GM10248 (cell line): Measurements from ENCODE around the gene PRKCZ.

Experiments used
- CTCF ChIA-PET: fragments of 300-600 bp; sonication (Branson Sonifier 250); formaldehyde crosslinking; extraction: SDS; loops from one replicate; lab custom pipeline; 2021; ENCODE audit warnings: antibody characterized with exemption; lab: Yijun Ruan, JAX
- POLR2A ChIA-PET: fragments of 350-650 bp; sonication (Branson Sonifier 250); formaldehyde crosslinking; extraction: SDS; loops from one replicate; lab custom pipeline; 2020; ENCODE audit warnings: antibody characterized with exemption; lab: Yijun Ruan, JAX
- DNase-seq: peaks from one replicate; pipeline ENCODE4 v3.0.0; 2012; ENCODE audit errors: extremely low spot score
- TF ChIP-seq, protein P1 (sequence below): IDR thresholded peaks from 2 replicates; pipeline ENCODE4 v1.5.1; 2012; ENCODE audit warnings: mild to moderate bottlenecking, low read depth; ENCODE audit errors: extremely low read depth, missing control alignments, control extremely low read depth

Gene PRKCZ

DNA sequence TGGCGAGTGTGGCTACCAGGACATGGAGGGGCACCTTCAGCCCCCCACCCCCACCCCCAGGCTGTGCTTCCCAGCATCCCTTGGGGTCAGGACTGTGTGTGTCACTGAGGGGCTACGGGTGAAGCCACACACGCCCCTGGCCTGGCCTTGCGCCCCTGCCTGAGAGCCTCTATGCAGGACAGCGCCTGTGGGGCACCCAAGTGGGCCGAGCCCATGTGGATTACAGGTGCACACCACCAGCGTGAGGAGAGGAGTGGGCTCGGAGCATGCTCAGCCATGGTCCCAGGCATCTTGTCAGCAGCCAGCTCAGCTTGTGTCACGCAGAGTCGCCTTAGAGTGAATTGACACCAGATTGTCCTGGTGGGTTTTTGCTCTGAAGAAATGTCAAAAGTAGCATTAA, 116.5 kb downstream of the PRKCZ start:
- DNase-seq: no peak
- TF ChIP-seq, protein P1, sequence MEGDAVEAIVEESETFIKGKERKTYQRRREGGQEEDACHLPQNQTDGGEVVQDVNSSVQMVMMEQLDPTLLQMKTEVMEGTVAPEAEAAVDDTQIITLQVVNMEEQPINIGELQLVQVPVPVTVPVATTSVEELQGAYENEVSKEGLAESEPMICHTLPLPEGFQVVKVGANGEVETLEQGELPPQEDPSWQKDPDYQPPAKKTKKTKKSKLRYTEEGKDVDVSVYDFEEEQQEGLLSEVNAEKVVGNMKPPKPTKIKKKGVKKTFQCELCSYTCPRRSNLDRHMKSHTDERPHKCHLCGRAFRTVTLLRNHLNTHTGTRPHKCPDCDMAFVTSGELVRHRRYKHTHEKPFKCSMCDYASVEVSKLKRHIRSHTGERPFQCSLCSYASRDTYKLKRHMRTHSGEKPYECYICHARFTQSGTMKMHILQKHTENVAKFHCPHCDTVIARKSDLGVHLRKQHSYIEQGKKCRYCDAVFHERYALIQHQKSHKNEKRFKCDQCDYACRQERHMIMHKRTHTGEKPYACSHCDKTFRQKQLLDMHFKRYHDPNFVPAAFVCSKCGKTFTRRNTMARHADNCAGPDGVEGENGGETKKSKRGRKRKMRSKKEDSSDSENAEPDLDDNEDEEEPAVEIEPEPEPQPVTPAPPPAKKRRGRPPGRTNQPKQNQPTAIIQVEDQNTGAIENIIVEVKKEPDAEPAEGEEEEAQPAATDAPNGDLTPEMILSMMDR: no peak
- ChIA-PET POLR2A (no interaction called here), CTCF (no interaction called here)

DNA sequence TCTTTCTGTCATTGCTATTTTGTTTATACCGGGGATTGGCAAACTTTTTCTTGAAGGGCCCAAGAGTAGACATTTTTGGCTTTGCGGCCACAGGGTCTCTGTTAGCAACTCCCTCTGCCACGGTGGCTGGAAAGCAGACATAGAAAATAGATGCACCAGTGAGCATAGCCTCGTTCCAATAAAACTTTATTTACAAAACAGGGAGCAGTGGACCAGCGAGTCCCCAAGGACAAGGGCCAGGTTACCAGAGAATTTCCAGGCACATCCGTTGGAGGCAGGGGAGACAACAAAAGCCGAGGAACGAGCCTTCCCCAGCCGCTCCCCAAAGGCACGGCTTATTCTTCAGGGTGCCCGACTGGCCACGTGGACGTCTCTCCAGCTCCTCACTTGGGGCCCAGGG, 117.9 kb downstream of the PRKCZ start:
- TF ChIP-seq, protein P1: no peak
- ChIA-PET POLR2A (no interaction called here), CTCF (no interaction called here)
- no peak for DNase-seq

DNA sequence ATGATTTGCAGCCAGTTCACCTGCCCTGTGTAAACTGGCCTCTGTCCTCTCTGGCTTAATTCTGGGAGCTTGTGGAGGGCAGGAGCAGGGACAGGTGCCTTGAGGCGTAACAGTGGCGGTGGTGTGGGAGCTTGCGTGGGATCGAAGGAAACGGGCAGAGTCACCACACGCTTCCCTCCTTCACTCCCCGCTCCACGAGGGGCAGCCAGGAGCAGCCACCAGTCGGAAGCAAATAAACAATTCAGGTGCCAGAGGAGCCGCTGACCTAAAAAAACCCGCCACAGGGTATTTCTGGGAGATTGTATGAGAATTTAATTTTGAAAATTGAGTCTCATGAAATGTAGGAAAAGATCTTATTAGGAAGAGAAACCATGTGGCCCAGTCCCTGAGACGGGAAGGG, 118.3 kb downstream of the PRKCZ start:
- no peak for DNase-seq
- TF ChIP-seq, protein P1: no peak
- CTCF ChIA-PET: no interaction called here
- POLR2A ChIA-PET: no interaction called here

DNA sequence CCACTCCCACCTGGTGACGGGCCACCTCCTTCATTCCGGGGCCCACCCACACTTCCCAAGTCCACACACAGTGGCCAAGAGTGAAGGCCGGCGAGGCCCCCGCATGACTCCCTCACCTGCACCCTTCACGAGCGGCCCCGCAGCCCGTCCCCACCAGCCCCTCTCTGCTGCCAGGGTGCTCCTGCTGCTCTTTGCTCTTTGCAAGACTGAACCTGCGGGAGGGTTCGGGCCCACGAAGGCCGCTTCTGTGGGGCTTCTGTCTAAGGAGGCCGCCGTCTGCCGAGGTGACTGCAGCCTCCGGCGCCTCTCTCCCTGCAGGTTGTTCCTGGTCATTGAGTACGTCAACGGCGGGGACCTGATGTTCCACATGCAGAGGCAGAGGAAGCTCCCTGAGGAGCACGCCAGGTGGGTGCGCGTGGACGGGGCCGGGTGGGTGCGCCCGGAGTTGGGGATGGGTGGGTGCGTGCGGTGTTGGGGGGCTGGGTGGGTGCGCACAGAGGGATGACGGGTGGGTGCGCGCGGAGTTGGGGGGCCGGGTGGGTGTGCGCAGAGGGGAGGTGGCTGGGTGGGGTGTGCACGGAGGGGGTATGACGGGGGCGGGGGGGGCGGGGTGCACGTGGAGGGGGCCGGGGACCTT, 119.1 kb downstream of the PRKCZ start:
- POLR2A ChIA-PET: no interaction called here
- TF ChIP-seq, protein P1: no peak
- CTCF ChIA-PET: no interaction called here
- DNase-seq: no peak

DNA sequence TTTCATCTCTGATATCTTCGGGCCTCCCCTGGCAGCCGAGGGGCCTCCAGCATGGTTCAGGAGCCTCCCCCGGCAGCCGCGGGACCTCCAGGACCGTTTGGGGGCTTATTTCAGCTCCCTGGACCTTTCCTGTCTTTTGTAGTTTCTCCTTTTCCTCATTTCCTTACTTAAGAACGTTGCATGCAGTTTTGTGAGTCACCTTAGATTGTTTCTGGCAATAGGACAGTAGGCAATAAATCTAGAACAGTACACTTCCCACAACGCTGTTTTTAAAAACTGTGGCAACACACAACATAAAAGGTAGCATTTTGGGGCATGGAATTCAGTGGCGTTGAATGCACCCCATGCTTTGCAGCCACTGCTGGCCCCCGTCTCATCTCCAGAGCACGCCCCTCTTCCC, 120.0 kb downstream of the PRKCZ start:
- ChIA-PET POLR2A (no interaction called here), CTCF (no interaction called here)
- TF ChIP-seq, protein P1: no peak
- DNase-seq: no peak

DNA sequence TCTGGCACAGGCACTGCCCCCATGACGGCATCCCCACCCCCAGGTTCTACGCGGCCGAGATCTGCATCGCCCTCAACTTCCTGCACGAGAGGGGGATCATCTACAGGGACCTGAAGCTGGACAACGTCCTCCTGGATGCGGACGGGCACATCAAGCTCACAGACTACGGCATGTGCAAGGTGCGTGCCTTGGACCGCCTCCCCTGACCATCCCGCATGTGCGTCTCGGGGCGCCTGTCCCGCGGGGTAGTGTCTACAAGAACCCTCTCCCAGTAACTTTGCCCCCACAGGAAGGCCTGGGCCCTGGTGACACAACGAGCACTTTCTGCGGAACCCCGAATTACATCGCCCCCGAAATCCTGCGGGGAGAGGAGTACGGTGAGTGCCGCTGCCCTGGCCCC, 121.8 kb downstream of the PRKCZ start:
- no peak for DNase-seq
- CTCF ChIA-PET: no interaction called here
- POLR2A ChIA-PET: no interaction called here
- TF ChIP-seq, protein P1: no peak
